ENCODE results near the gene IFNA1. TPM values are rescaled to one million over a fixed set of nuclear protein-coding genes. Genes with fewer than 3 reads are reported as not detected.
A peak's percentile ranks its signal among the peaks of the same experiment; 100 is the strongest.

IFNA1 gene
- total and polyA plus RNA-seq, 3 donors from 2014 or later: not detected

GRCh38 chr9:21399956-21400355 lies 40.3 kb upstream of the IFNA1 start:
- no peak for DNase-seq
- no peak overlapping the region for H3K4me3 ChIP-seq
- no peaks in the 10 kb centered on the region for H3K4me1 ChIP-seq
- H3K27ac ChIP-seq: no peak overlapping the region
- intact Hi-C loops (cut with DNase I; ENCODE audit: low total_unique reads): no loop called here
- no peaks in the 10 kb centered on the region for H3K36me3 ChIP-seq (ENCODE audit: low read depth, missing control alignments)
- TF ChIP-seq POLR2A (IDR thresholded peaks at IDR 0.05) (no peak), CTCF (IDR thresholded peaks at IDR 0.05) (no peak)
- 46 to 48% methylated on average over 3 of the region's 3 CpGs for WGBS, 2 donors
- no peaks in the 10 kb centered on the region for H3K9me3 ChIP-seq
- no peaks in the 10 kb centered on the region for H3K27me3 ChIP-seq

GRCh38 chr9:21402386-21403251 lies 37.6 kb upstream of the IFNA1 start:
- no peak for TF ChIP-seq POLR2A (IDR thresholded peaks at IDR 0.05)
- TF ChIP-seq CTCF (IDR thresholded peaks at IDR 0.05): no peak
- Histone ChIP-seq H3K4me3 (peak overlapping the region; percentile 49 to 51), H3K27ac (peak overlapping the region in 1 of 2 donors; percentile 50), H3K36me3 (ENCODE audit: low read depth, missing control alignments) (no peaks in the 10 kb centered on the region), H3K4me1 (no peaks in the 10 kb centered on the region), H3K9me3 (no peaks in the 10 kb centered on the region), H3K27me3 (no peaks in the 10 kb centered on the region)
- intact Hi-C loops (cut with DNase I; ENCODE audit: low total_unique reads): no loop called here
- WGBS, 2 donors: 0 to 2% methylated on average over 24 to 53 of the region's 53 CpGs
- DNase-seq: peak; percentile 60

- H3K4me3 ChIP-seq: no peak overlapping the region
- H3K27me3 ChIP-seq: no peaks in the 10 kb centered on the region
- TF ChIP-seq CTCF (IDR thresholded peaks at IDR 0.05) (no peak), POLR2A (IDR thresholded peaks at IDR 0.05) (no peak)
- 66 to 72% methylated on average over 3 of the region's 3 CpGs for WGBS, 2 donors
- no peaks in the 10 kb centered on the region for H3K36me3 ChIP-seq (ENCODE audit: low read depth, missing control alignments)
- no peak overlapping the region for H3K27ac ChIP-seq
- H3K9me3 ChIP-seq: no peaks in the 10 kb centered on the region
- no peaks in the 10 kb centered on the region for H3K4me1 ChIP-seq
- no peak for DNase-seq
- intact Hi-C loops (cut with DNase I; ENCODE audit: low total_unique reads): no loop called here
Measured at GRCh38 chr9:21404146-21404545, 36.1 kb upstream of the IFNA1 start.

GRCh38 chr9:21408817-21409216 lies 31.4 kb upstream of the IFNA1 start, which contains the start of gene IFNA8:
IFNA8 (plus strand) TSS chr9:21409117; CDS start chr9:21409177, 60 bp downstream.
- no peaks in the 10 kb centered on the region for H3K27me3 ChIP-seq
- intact Hi-C loops (cut with DNase I; ENCODE audit: low total_unique reads): no loop called here
- no peaks in the 10 kb centered on the region for H3K9me3 ChIP-seq
- no peak for DNase-seq
- 91% methylated on average over 1 of the region's 1 CpG for WGBS, 2 donors
- no peaks in the 10 kb centered on the region for H3K4me1 ChIP-seq
- no peak for TF ChIP-seq POLR2A (IDR thresholded peaks at IDR 0.05)
- TF ChIP-seq CTCF (IDR thresholded peaks at IDR 0.05): no peak
- H3K4me3 ChIP-seq: no peak within 1 kb of the TSS
- no peaks in the 10 kb centered on the region for H3K36me3 ChIP-seq (ENCODE audit: low read depth, missing control alignments)
- no peak within 1 kb of the TSS for H3K27ac ChIP-seq

- H3K27ac ChIP-seq: no peak overlapping the region
- intact Hi-C loops (cut with DNase I; ENCODE audit: low total_unique reads): no loop called here
- H3K4me1 ChIP-seq: no peaks in the 10 kb centered on the region
- no peak for DNase-seq
- H3K36me3 ChIP-seq (ENCODE audit: low read depth, missing control alignments): no peaks in the 10 kb centered on the region
- no peaks in the 10 kb centered on the region for H3K27me3 ChIP-seq
- no peak overlapping the region for H3K4me3 ChIP-seq
- TF ChIP-seq CTCF (IDR thresholded peaks at IDR 0.05) (no peak), POLR2A (IDR thresholded peaks at IDR 0.05) (no peak)
- H3K9me3 ChIP-seq: no peaks in the 10 kb centered on the region
Measured at GRCh38 chr9:21412107-21412506, 28.1 kb upstream of the IFNA1 start.

All from testis (tissue), 3 donors.